GM12892 (cell line): ENCODE data around the gene USP40.

Experiments used
- POLR2A ChIP-seq: IDR thresholded peaks from 2 replicates; pipeline ENCODE4 v1.6.1; 2011; ENCODE audit warnings: low read depth, low read length, control low read depth
- POLR2AphosphoS5 ChIP-seq: IDR thresholded peaks from 2 replicates; pipeline ENCODE4 v1.6.1; 2011; ENCODE audit warnings: low read depth, low read length, control low read depth
- TAF1 ChIP-seq: IDR thresholded peaks from 2 replicates; pipeline ENCODE4 v1.6.1; 2011; ENCODE audit warnings: low read depth, mild to moderate bottlenecking, control low read depth, low read length, borderline replicate concordance

- no peak for TF ChIP-seq POLR2AphosphoS5
- no peak for TF ChIP-seq POLR2A
- TF ChIP-seq TAF1, result no peak
Measured at GRCh38 chr2:233584210-233584609, 17.6 kb upstream of the USP40 start.
